Neural cell (in vitro differentiated cells): Measurements from ENCODE around the gene PRORP. TPM values are rescaled to one million over a fixed set of nuclear protein-coding genes. Genes with fewer than 3 reads are reported as not detected.
"Not testable (repeated sequence)": the region's sequence is repeated elsewhere in the genome, so short reads cannot be mapped to it uniquely, and the experiment has no call there.

Experiments used
- H2AFZ ChIP-seq: fragments of 200-600, 300-800 bp; sonication (generic), shearing (Covaris generic); 2 replicates; pipeline ENCODE4 v1.6.0; 2014; ENCODE audit warnings: low read depth, mild to moderate bottlenecking, antibody characterized with exemption, low read length, moderate library complexity
- H3F3A ChIP-seq: fragments of 200-600 bp; shearing (Covaris generic); 2 replicates; pipeline ENCODE4 v1.6.1; 2016; ENCODE audit warnings: mild to moderate bottlenecking, moderate library complexity, mixed read lengths, antibody characterized with exemption, low read length; ENCODE audit not compliant: insufficient read depth, poor library complexity, severe bottlenecking
- H3K27ac ChIP-seq: fragments of 200-600, 300-800 bp; sonication (generic), shearing (Covaris generic); 2 replicates; pipeline ENCODE4 v1.5.1; 2014; ENCODE audit warnings: mild to moderate bottlenecking, low read length, moderate library complexity
- H3K27me3 ChIP-seq: fragments of 300-800, 200-600 bp; sonication (generic), shearing (Covaris generic); 2 replicates; pipeline ENCODE4 v1.6.0; 2014; ENCODE audit warnings: mild to moderate bottlenecking, low read depth, low read length, moderate library complexity; ENCODE audit not compliant: insufficient read depth
- H3K36me3 ChIP-seq: fragments of 300-800, 200-600 bp; sonication (generic), shearing (Covaris generic); 2 replicates; pipeline ENCODE4 v1.5.1; 2014; ENCODE audit warnings: mild to moderate bottlenecking, antibody characterized with exemption, low read length, moderate library complexity; ENCODE audit not compliant: insufficient read depth
- H3K4me2 ChIP-seq: fragments of 300-800, 200-600 bp; sonication (generic), shearing (Covaris generic); 2 replicates; pipeline ENCODE4 v1.6.0; 2014; ENCODE audit warnings: mild to moderate bottlenecking, low read length
- H3K4me3 ChIP-seq: fragments of 300-800, 200-600 bp; sonication (generic), shearing (Covaris generic); 2 replicates; pipeline ENCODE4 v1.5.1; 2014; ENCODE audit warnings: mild to moderate bottlenecking, low read length, moderate library complexity
- H3K79me2 ChIP-seq: fragments of 200-600 bp; shearing (Covaris generic); replicated peaks from 2 replicates; pipeline ENCODE4 v1.6.0; 2014; ENCODE audit warnings: mild to moderate bottlenecking, low read length, moderate library complexity; ENCODE audit not compliant: insufficient read depth
- H3K9ac ChIP-seq: fragments of 300-800, 200-600 bp; sonication (generic), shearing (Covaris generic); 2 replicates; pipeline ENCODE4 v1.6.1; 2016; ENCODE audit warnings: mild to moderate bottlenecking, low read length, mixed read lengths
- H3K9me2 ChIP-seq: fragments of 200-600 bp; shearing (Covaris generic); 2 replicates; pipeline ENCODE4 v1.6.1; 2016; ENCODE audit warnings: mild to moderate bottlenecking, low read length, mixed read lengths; ENCODE audit not compliant: insufficient read depth
- H3K9me3 ChIP-seq: fragments of 200-600, 300-800 bp; sonication (generic), shearing (Covaris generic); 2 replicates; pipeline ENCODE4 v1.6.1; 2016; ENCODE audit warnings: mild to moderate bottlenecking, mixed run types, low read length, moderate library complexity, mixed read lengths
- H4K20me1 ChIP-seq: fragments of 200-600 bp; shearing (Covaris generic); 2 replicates; pipeline ENCODE4 v1.6.1; 2016; ENCODE audit warnings: mild to moderate bottlenecking, mixed run types; ENCODE audit not compliant: insufficient read depth
- CTCF ChIP-seq: fragments of 450-650 bp; IDR thresholded peaks from 2 replicates; pipeline ENCODE4 v1.5.1; 2014; ENCODE audit warnings: antibody characterized with exemption, mild to moderate bottlenecking, moderate library complexity; ENCODE audit not compliant: poor library complexity, severe bottlenecking
- EP300 ChIP-seq: fragments of 450-650 bp; conservative IDR thresholded peaks from 2 replicates; pipeline ENCODE4 v1.6.1; 2014; ENCODE audit warnings: antibody characterized with exemption, mild to moderate bottlenecking, moderate library complexity; ENCODE audit not compliant: poor library complexity, severe bottlenecking
- EZH2 ChIP-seq: fragments of 200-600, 300-800 bp; shearing (Covaris generic), sonication (generic); IDR thresholded peaks from 2 replicates; pipeline ENCODE4 v1.6.1; 2014; ENCODE audit warnings: antibody characterized with exemption, low read length, borderline replicate concordance, mild to moderate bottlenecking; ENCODE audit not compliant: insufficient read depth, poor library complexity, severe bottlenecking
- MXI1 ChIP-seq: fragments of 450-650 bp; conservative IDR thresholded peaks from 2 replicates; pipeline ENCODE4 v1.6.1; 2014; ENCODE audit warnings: antibody characterized with exemption, mild to moderate bottlenecking; ENCODE audit not compliant: poor library complexity, severe bottlenecking
- POLR2AphosphoS5 ChIP-seq: IDR thresholded peaks from 2 replicates; pipeline ENCODE4 v1.6.1; 2012
- RAD21 ChIP-seq: fragments of 450-650 bp; conservative IDR thresholded peaks from 2 replicates; pipeline ENCODE4 v1.6.1; 2014; ENCODE audit warnings: antibody characterized with exemption, mild to moderate bottlenecking, moderate library complexity
- REST ChIP-seq: IDR thresholded peaks from 2 replicates; pipeline ENCODE4 v1.6.1; 2012; ENCODE audit warnings: borderline replicate concordance
- SMC3 ChIP-seq: fragments of 450-650 bp; conservative IDR thresholded peaks from 2 replicates; pipeline ENCODE4 v1.6.1; 2014; ENCODE audit warnings: antibody characterized with exemption, mild to moderate bottlenecking, moderate library complexity; ENCODE audit not compliant: poor library complexity
- TAF1 ChIP-seq: IDR thresholded peaks from 2 replicates; pipeline ENCODE4 v1.6.1; 2012; ENCODE audit warnings: low read depth
- polyA plus RNA-seq: library from polyadenylated mRNA; depleted of rRNA; stranded (reverse); fragments of >200 nt; gene quantifications from 2 replicates; pipeline ENCODE4 v1.2.3, GENCODE V29; 2014

The PRORP gene
- polyA plus RNA-seq, 1 donor from 2014 or later = 35.4 TPM

DNA sequence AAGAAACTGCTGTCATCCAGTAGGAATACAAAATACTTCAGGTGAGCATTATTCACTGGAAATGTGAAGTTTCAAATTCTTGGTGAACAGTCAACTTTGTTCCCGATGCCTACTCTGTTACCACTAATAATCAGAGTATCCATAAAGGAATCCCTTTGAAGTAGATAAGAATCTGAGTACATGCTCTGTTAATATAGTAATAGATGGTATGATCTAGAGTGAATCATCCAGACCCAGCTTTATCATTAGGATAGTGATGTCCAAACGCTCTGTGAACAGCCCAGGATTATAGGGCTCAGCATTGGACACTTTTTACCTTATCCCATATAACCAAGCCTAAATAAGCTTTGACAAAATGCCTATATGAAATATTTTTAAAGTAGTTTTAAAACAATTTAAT is 33.8 kb upstream of the PRORP start:
- H3K4me3 ChIP-seq = no peak overlapping the region
- no peaks in the 10 kb centered on the region for H3F3A ChIP-seq
- no peak overlapping the region for H3K27ac ChIP-seq
- no peaks in the 10 kb centered on the region for H4K20me1 ChIP-seq
- no peaks in the 10 kb centered on the region for H3K9me3 ChIP-seq
- H3K27me3 ChIP-seq = no peaks in the 10 kb centered on the region
- TF ChIP-seq REST (no peak), EZH2 (no peak), TAF1 (no peak)
- no peak overlapping the region for H3K4me2 ChIP-seq
- no peak overlapping the region for H2AFZ ChIP-seq
- peaks cover 9% of the 10 kb centered on the region for H3K36me3 ChIP-seq
- H3K79me2 ChIP-seq = no peaks in the 10 kb centered on the region
- H3K9me2 ChIP-seq = no peaks in the 10 kb centered on the region
- H3K9ac ChIP-seq = no peak overlapping the region

DNA sequence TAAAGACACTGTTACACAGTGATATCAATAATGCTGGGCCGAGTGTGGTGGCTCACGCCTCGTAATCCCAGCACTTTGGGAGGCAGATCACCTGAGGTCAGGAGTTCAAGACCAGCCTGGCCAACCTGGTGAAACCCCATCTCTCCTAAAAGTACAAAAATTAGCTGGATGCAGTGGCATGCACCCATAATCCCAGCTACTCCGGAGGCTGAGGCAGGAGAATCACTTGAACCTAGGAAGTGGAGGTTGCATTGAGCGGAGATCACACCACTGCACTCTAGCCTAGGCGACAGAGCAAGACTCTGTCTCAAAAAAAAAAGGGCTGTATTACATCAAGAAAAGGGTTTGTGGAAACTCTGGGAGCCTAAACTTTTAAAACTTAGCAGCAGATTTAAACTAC is 27.7 kb upstream of the PRORP start:
- not testable (repeated sequence) for H3K27ac ChIP-seq, H4K20me1 ChIP-seq, H3K9ac ChIP-seq, H3K4me3 ChIP-seq, H3K79me2 ChIP-seq, H3K27me3 ChIP-seq, H2AFZ ChIP-seq, H3K4me2 ChIP-seq, H3K9me3 ChIP-seq, H3K9me2 ChIP-seq, H3F3A ChIP-seq
- H3K36me3 ChIP-seq = peaks cover 14% of the 10 kb centered on the region

- H3K27ac ChIP-seq = no peak overlapping the region
- H3K36me3 ChIP-seq = peaks cover 23% of the 10 kb centered on the region
- no peaks in the 10 kb centered on the region for H3K27me3 ChIP-seq
- no peak overlapping the region for H3K4me2 ChIP-seq
- H3K9ac ChIP-seq = no peak overlapping the region
- H3K9me2 ChIP-seq = no peaks in the 10 kb centered on the region
- H4K20me1 ChIP-seq = no peaks in the 10 kb centered on the region
- H2AFZ ChIP-seq = no peak overlapping the region
- no peak overlapping the region for H3K4me3 ChIP-seq
- no peak for TF ChIP-seq RAD21
- TF ChIP-seq EP300 = no peak
- TF ChIP-seq POLR2AphosphoS5 = no peak
- TF ChIP-seq SMC3 = no peak
- no peak for TF ChIP-seq EZH2
- H3K79me2 ChIP-seq = no peaks in the 10 kb centered on the region
- H3F3A ChIP-seq = no peaks in the 10 kb centered on the region
- H3K9me3 ChIP-seq = no peaks in the 10 kb centered on the region
These were observed 14.5 kb upstream of the PRORP start for GRCh38 chr14:35107866-35108265.

- Histone ChIP-seq H3K9me3 (no peaks in the 10 kb centered on the region), H2AFZ (no peak overlapping the region), H3F3A (no peaks in the 10 kb centered on the region), H3K4me3 (no peak overlapping the region), H3K27me3 (no peaks in the 10 kb centered on the region), H3K4me2 (no peak overlapping the region), H3K9ac (no peak overlapping the region), H3K36me3 (peaks cover 20% of the 10 kb centered on the region), H3K9me2 (no peaks in the 10 kb centered on the region), H3K79me2 (no peaks in the 10 kb centered on the region), H4K20me1 (no peaks in the 10 kb centered on the region), H3K27ac (no peak overlapping the region)
- no peak for TF ChIP-seq POLR2AphosphoS5
- TF ChIP-seq MXI1 = no peak
- TF ChIP-seq EZH2 = no peak
- no peak for TF ChIP-seq REST
- no peak for TF ChIP-seq CTCF
- no peak for TF ChIP-seq SMC3
- TF ChIP-seq RAD21 = no peak
These were observed 9.7 kb upstream of the PRORP start for GRCh38 chr14:35112641-35113040.
